DND-41 (cell line): ENCODE results near the gene NPEPL1.

Experiments used
- ATAC-seq: fragments of 200-7000 bp; cut with Tn5 transposase; 3 replicates; pipeline ENCODE4 v1.9.1; 2021; ENCODE audit warnings: low read depth; ENCODE audit not compliant: insufficient read depth
- DNase-seq: peaks from one replicate; pipeline ENCODE4 v3.0.0-alpha.2; 2020
- H2AFZ ChIP-seq: 2 replicates; pipeline ENCODE4 v1.6.0; 2012; ENCODE audit warnings: low read depth, low read length
- H3K27ac ChIP-seq: 2 replicates; pipeline ENCODE4 v1.5.1; 2012; ENCODE audit warnings: low read length, inconsistent platforms
- H3K27me3 ChIP-seq: fragments of 200-600 bp; sonication (generic); 2 replicates; pipeline ENCODE4 v1.6.0; 2012; ENCODE audit warnings: low read length, mild to moderate bottlenecking, inconsistent platforms; ENCODE audit not compliant: insufficient read depth, poor library complexity
- H3K36me3 ChIP-seq: 2 replicates; pipeline ENCODE4 v1.5.1; 2012; ENCODE audit warnings: low read length, inconsistent platforms; ENCODE audit not compliant: insufficient read depth
- H3K4me1 ChIP-seq: 2 replicates; pipeline ENCODE4 v1.5.1; 2012; ENCODE audit warnings: mild to moderate bottlenecking, low read length; ENCODE audit not compliant: insufficient read depth
- H3K4me2 ChIP-seq: 2 replicates; pipeline ENCODE4 v1.6.0; 2012; ENCODE audit warnings: mild to moderate bottlenecking, moderate library complexity, low read length, inconsistent platforms; ENCODE audit not compliant: insufficient read depth
- H3K4me3 ChIP-seq, 2 experiments: fragments of 200-600 bp in 1 of 2; shearing (Covaris generic) in 1 of 2; 2 replicates each; pipeline ENCODE4 v1.5.1; 2012 to 2016; ENCODE audit warnings: inconsistent platforms in 2 of 2, low read length in 2 of 2, mild to moderate bottlenecking in 2 of 2, low read depth in 1 of 2, moderate library complexity in 1 of 2
- H3K79me2 ChIP-seq: 2 replicates; pipeline ENCODE4 v1.6.0; 2012; ENCODE audit warnings: low read length, inconsistent platforms; ENCODE audit not compliant: insufficient read depth
- H3K9ac ChIP-seq: 2 replicates; pipeline ENCODE4 v1.6.0; 2012; ENCODE audit warnings: low read depth, mild to moderate bottlenecking, inconsistent platforms, low read length, moderate library complexity
- H3K9me3 ChIP-seq: 2 replicates; pipeline ENCODE4 v1.5.1; 2012; ENCODE audit warnings: low read length, moderate library complexity, mild to moderate bottlenecking, inconsistent platforms; ENCODE audit not compliant: insufficient read depth, severe bottlenecking
- H4K20me1 ChIP-seq: 2 replicates; pipeline ENCODE4 v1.6.0; 2012; ENCODE audit warnings: low read length; ENCODE audit not compliant: insufficient read depth
- CTCF ChIP-seq: IDR thresholded peaks from 2 replicates; pipeline ENCODE4 v1.5.1; 2012; ENCODE audit warnings: borderline replicate concordance, low read length, moderate library complexity, mild to moderate bottlenecking; ENCODE audit not compliant: poor library complexity, severe bottlenecking; ENCODE audit errors: extremely low read depth
- EZH2 ChIP-seq: IDR thresholded peaks from 3 replicates; pipeline ENCODE4 v1.6.1; 2012; ENCODE audit warnings: borderline replicate concordance, low read depth, mild to moderate bottlenecking, moderate library complexity, low read length, inconsistent platforms; ENCODE audit not compliant: severe bottlenecking

The NPEPL1 gene

GRCh38 chr20:58668901-58669286 is 23.7 kb upstream of the NPEPL1 start:
- H3K4me3 ChIP-seq = no peak overlapping the region
- TF ChIP-seq EZH2 (no peak), CTCF (no peak)
- H2AFZ ChIP-seq = no peak overlapping the region
- ATAC-seq = no peak
- H3K36me3 ChIP-seq = peaks cover 73% of the 10 kb centered on the region
- H3K27me3 ChIP-seq = no peaks in the 10 kb centered on the region
- H3K79me2 ChIP-seq = peaks cover 44% of the 10 kb centered on the region
- DNase-seq = no peak
- no peaks in the 10 kb centered on the region for H3K9me3 ChIP-seq
- no peak overlapping the region for H3K9ac ChIP-seq
- H3K4me2 ChIP-seq = no peak overlapping the region
- peaks cover 23% of the 10 kb centered on the region for H4K20me1 ChIP-seq
- H3K4me1 ChIP-seq = no peaks in the 10 kb centered on the region
- no peak overlapping the region for H3K27ac ChIP-seq

DNA sequence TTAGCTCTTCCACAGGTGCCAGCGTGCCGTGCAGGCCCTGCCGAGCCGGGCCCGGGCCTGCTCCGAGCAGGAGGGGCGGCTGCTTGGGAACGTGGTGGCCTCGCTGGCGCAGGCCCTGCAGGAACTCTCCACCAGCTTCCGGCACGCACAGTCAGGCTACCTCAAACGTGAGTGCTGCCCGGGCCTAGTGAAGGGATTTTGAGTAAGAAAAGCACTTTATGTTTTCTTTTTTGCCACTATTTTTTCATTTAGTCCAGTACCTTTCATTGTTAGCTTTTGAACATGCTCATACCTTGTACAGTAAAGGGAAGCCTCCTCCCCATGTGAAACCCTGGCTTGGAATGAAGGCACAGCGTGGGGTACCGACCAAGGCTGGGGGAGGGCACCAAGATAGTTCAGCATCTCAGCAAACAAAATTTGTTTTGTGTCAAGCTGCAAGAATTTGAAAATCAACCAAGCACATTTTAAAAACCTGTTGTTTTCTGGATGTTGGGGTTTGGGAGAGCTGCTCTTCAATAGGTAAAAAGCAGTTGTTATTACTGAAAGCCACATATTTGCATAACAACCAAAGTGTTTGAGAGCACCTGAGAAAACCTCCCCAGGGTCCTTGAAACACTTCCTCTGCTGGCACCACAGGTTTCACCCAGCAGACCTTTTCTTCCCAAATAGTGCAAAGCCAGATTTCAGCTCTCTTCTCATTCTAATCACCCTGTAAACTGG is 23.2 kb upstream of the NPEPL1 start:
- Histone ChIP-seq H3K36me3 (peaks cover 78% of the 10 kb centered on the region), H3K79me2 (peaks cover 39% of the 10 kb centered on the region), H4K20me1 (peaks cover 21% of the 10 kb centered on the region), H3K4me1 (no peaks in the 10 kb centered on the region), H3K9me3 (no peaks in the 10 kb centered on the region), H3K4me3 (no peak overlapping the region), H3K27ac (no peak overlapping the region), H3K9ac (no peak overlapping the region), H2AFZ (no peak overlapping the region), H3K4me2 (no peak overlapping the region), H3K27me3 (no peaks in the 10 kb centered on the region)
- TF ChIP-seq CTCF = no peak
- no peak for TF ChIP-seq EZH2
- ATAC-seq = no peak
- DNase-seq = no peak

DNA sequence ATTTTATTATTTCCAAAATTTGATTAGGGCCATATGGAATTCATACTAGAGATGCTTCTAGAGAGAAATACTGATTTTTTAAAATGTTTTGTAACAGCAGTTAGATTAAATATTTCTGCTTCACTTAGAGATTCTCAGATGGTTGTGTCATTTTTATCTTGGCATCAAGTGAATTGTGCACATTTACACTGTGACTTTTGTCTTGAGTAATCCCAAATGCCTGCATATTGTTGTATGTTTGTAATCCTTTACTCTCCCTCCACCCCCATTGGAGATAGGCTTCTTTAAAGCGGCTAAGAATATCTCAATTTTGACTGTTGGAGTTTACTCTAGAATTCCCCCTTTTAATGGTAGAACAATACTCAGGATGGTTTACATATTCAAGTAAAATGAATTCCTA is 22.5 kb upstream of the NPEPL1 start:
- Histone ChIP-seq H3K9me3 (no peaks in the 10 kb centered on the region), H3K4me2 (no peak overlapping the region), H3K4me3 (no peak overlapping the region), H3K27ac (no peak overlapping the region), H3K9ac (no peak overlapping the region), H3K36me3 (peaks cover 82% of the 10 kb centered on the region), H3K27me3 (no peaks in the 10 kb centered on the region), H3K79me2 (peaks cover 32% of the 10 kb centered on the region), H3K4me1 (no peaks in the 10 kb centered on the region), H2AFZ (no peak overlapping the region), H4K20me1 (peaks cover 16% of the 10 kb centered on the region)
- ATAC-seq = no peak
- DNase-seq = no peak
- TF ChIP-seq EZH2 = no peak
- no peak for TF ChIP-seq CTCF
